NT2/D1 (cell line): ENCODE measurements around the gene CD63.

Experiments
- SUZ12 ChIP-seq: IDR thresholded peaks from 2 replicates; pipeline ENCODE4 v1.6.1; 2011; ENCODE audit not compliant: insufficient read length, insufficient read depth; ENCODE audit errors: extremely low read depth
- YY1 ChIP-seq: IDR thresholded peaks from 2 replicates; pipeline ENCODE4 v1.6.1; 2011; ENCODE audit not compliant: insufficient read length, insufficient read depth
- ZNF274 ChIP-seq: IDR thresholded peaks from 2 replicates; pipeline ENCODE4 v1.6.1; 2011; ENCODE audit warnings: mild to moderate bottlenecking, low read depth, low read length

DNA sequence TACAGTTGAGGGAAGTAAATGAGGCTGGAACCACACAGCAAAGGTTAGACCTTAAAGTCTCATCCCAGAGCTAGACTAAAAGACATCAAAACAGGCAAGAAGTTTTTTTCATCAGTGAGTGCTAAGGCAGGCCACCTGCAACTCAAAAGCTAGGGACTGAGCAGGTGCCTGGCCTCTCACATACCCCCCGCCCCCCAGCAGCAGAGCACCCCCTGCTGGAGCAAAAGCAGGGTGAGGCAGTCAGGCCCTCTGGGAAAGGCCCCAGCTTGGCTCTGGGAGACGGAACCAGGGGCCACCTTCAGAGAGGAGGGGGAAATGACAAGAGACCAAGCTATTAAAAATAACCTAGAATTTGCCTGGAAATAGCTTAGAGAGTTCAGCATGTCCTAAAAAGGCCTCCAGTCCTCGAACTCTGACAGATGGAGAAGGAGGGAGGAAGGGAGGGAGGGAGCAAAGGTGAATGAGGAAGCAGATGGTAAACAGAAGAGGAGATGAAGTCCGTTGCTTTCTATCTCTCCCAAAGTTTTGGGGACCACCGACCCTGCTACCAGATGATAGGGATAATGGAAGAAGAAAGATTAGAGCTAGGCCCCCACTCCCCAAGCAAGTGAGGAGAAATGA, 22.9 kb downstream of the CD63 start:
- TF ChIP-seq YY1 (no peak), SUZ12 (no peak), ZNF274 (no peak)
